HG02981 (cell line): ENCODE measurements around the gene TRIM71.
"Not testable (repeated sequence)": the region's sequence is repeated elsewhere in the genome, so short reads cannot be mapped to it uniquely, and the experiment has no call there.

Experiments used
- ATAC-seq: cut with Tn5 transposase; IDR thresholded peaks from one replicate; pipeline ENCODE4 v1.9.1; 2021; ENCODE audit warnings: mild to moderate bottlenecking, moderate library complexity; ENCODE audit not compliant: unreplicated experiment

TRIM71 gene

GRCh38 chr3:32819551-32820348, 2.0 kb downstream of the TRIM71 start:
- ATAC-seq, result no peak

- no peak for ATAC-seq
Observed at GRCh38 chr3:32820430-32820829, 2.6 kb downstream of the TRIM71 start.

- no peak for ATAC-seq
Observed at GRCh38 chr3:32820971-32821685, 3.3 kb downstream of the TRIM71 start.

- no peak for ATAC-seq
Observed at GRCh38 chr3:32821686-32822296, 4.0 kb downstream of the TRIM71 start.

DNA sequence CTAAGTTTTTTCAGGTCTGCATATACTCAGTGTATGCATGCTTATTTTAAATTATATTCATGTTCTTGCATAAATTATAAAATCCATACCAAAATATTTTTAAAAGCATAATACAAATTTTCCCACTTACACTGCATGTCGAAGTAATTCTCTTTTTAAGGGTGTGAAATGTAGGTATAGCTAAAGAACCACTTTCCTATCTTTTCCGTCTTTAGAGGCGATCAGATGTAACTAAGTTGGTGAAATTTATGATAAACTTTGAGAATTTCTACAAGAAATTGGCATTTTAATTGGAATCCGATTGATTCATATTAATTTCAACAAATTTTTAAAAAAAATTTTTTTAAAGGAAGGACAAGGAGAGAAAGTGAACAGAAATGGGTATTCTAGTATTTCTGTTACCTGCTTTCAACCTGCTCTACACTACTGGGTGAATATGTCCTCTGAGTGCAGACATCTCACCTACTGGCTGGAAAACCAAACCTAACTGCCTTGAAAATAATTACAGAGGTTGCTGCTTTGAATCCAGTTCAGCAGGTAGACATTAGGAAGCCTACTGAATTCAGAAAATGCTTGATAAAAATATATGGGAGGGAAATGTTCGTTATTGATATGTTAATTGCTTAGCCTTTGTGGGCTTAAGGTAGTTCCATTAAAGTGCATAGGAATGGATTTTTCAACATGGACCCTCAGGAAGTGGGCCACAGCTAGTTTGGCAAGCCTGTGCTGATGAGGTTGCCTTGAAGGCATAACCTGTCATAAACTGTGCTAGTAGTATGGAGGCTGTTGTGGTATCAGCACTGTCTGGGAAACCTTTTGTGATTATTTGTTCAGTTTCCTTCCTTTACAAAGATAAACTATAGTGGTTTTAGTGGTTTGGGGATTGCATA, 5.1 kb downstream of the TRIM71 start:
- ATAC-seq, result no peak

- not testable (repeated sequence) for ATAC-seq
Observed at GRCh38 chr3:32823641-32824184, 5.9 kb downstream of the TRIM71 start.

GRCh38 chr3:32825601-32826375, 8.0 kb downstream of the TRIM71 start:
- no peak for ATAC-seq

- ATAC-seq, result no peak
Observed at GRCh38 chr3:32831062-32831461, 13.3 kb downstream of the TRIM71 start.

DNA sequence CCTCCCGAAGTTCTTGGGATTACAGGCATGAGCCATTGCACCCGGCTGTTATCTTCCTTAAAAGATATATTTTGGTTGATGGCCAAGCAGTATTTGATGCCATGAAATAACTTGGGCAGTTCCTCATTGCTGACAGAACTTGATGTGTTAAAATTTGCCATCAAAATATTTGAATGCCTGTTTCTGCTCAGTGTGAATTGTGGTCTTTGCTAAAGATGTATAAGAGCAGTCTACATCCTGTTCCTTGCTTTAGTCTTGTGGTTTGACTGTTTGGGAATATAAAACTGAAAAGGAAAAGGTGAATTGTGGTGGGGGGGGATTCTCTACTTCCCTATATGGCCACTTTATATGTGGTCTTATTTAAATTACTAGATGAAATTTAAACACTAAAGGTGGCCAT, 14.0 kb downstream of the TRIM71 start:
- ATAC-seq, result no peak

DNA sequence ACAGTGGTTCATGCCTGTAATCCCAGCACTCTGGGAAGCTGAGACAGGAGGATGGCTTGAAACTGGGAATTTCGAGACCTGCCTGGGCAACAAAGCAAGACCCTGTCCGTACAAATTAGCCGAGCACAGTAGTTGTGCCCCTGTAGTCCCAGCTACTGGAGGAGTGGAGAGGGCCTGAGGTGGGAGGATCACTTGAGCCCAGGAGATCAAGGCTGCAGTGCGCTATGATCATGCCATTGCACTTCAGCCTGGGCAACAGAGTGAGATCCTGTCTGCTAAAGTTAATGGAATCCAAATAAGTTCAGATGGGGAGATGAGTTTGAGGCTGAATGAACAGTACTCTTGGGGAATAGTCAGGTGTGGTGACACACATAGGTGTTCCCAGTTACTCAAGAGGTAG, 14.4 kb downstream of the TRIM71 start:
- ATAC-seq, result no peak

- ATAC-seq, result no peak
Observed at GRCh38 chr3:32835049-32835371, 17.2 kb downstream of the TRIM71 start.

- no peak for ATAC-seq
Observed at GRCh38 chr3:32835961-32836360, 18.2 kb downstream of the TRIM71 start.

- ATAC-seq, result no peak
Observed at GRCh38 chr3:32836601-32837000, 18.8 kb downstream of the TRIM71 start.

DNA sequence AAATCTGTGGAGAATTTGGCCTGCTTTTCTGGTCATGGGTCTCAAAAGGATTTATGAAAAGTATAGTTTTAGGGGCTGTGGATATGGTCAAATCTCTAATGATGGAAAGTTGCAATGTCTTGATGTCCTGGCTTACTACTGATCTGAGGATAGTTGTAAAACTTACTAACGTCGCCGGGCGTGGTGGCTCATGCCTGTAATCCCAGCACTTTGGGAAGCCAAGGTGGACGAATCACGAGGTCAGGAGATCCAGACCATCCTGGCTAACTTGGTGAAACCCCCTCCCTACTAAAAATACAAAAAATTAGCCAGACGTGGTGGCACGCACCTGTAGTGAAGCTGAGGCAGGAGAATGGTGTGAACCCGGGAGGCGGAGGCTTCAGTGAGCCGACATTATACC, 19.6 kb downstream of the TRIM71 start:
- ATAC-seq, result no peak

GRCh38 chr3:32837789-32838188, 20.0 kb downstream of the TRIM71 start:
- no peak for ATAC-seq

GRCh38 chr3:32839714-32840085, 21.9 kb downstream of the TRIM71 start:
- no peak for ATAC-seq

DNA sequence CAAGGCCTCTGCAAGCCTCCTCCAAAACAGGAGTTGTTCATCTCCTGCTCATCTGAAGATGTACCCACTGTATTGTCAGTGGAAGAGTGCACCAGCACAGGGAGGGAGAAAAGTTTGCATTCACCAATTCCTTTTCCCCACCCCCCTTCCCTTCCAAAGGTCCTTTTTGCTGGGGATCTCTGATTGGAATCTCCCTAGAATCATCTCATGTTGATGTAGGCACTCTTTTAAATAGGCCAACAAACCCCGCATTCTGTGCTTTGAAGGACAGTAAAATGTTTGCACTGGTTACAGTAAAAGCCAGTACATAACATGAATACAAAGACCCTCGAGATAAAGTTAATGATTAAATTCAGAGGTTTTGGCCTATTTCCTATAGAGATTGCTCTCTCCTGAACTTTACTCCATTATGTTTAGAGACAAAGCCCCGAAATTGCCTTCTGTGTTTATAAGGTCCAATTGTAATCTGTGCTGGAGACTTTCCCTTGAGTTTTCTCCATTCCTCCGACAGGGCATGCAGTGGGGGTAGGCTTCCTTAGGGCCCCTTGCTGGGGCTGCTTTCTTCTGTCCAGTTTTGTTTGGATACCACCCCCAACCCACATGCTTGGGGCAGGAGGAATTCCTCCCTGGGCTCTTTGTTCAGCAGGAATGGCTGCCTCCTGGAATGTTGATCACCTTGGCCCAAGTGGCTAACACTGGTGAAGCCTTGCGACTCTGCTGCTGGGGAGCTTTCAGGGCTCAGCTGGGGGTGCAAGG, 22.5 kb downstream of the TRIM71 start:
- ATAC-seq, result no peak

DNA sequence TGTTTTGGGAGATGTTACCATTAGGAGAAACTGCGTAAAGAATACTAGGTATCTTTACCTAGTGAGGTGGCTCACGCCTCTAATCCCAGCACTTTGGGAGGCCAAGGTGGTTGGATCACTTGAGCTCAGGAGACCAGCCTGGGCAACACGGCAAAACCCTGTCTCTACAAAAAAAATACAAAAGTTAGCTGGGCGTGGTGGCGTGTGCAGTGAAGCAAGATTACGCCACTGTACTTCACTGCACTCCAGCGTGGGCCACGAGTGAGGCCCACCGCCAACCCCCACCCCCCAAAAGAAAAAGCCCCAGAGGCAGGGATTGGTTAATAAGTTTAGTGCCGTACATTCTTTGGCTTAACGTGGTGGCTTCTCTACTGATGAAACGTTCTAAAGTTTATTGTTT, 23.5 kb downstream of the TRIM71 start:
- ATAC-seq, result no peak

- no peak for ATAC-seq
Observed at GRCh38 chr3:32841867-32842470, 24.2 kb downstream of the TRIM71 start.
